ENCODE results near the gene CLSTN2.

CLSTN2 gene

DNA sequence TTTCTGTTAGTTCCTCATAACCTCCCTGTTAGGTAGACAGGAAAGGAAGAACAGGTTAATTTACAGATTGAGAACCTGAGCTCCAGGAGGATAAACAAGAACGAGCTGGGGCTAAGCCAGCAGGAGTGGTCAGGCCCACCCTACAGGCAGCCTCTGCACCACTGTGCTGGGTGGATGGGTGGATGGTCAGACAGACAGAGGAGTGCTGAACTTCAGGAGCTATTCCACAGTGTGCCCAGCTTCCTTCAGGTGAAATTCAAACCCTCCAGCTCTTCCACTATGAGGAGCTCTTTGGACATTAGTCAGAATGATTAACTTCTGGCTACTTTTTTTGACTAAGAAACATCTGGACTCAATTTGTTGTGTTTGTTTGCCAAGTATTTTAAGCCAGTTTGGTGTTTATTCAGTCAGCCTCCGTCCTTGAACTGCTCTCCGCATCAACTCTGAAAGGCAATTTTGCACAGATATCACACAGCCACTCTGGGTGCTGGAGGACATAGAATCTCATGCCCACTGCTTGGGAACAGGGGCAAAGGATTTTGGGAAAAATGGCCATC is 361.9 kb downstream of the CLSTN2 start:
- no peak for DNase-seq

- no peak for DNase-seq
Observed at GRCh38 chr3:140298043-140298442, 363.1 kb downstream of the CLSTN2 start.

GRCh38 chr3:140298569-140299070 is 363.6 kb downstream of the CLSTN2 start:
- no peak for DNase-seq

DNA sequence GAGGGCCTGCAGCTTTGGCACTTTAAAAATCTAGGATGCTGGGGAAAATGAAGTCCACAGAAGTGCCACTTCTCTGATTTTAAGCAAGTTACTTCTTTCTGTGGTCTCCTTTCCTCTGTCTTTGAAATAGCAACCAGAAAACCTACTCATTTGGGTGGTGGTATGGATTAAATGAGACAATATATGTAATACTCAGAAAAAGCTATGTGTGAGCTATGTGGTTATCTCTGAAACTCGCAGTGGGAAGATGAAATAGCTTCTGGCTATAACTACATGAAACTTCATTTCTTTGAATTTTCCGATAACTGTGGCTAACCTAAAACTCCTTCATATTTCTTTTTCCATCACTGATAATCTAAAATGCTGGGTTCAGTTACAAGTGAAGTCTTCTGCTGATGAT is 368.9 kb downstream of the CLSTN2 start:
- DNase-seq: no peak

- DNase-seq: no peak
Observed at GRCh38 chr3:140308535-140308934, 373.6 kb downstream of the CLSTN2 start.

GRCh38 chr3:140311428-140311827 is 376.4 kb downstream of the CLSTN2 start:
- DNase-seq: no peak

- DNase-seq: no peak
Observed at GRCh38 chr3:140315955-140316354, 381.0 kb downstream of the CLSTN2 start.

DNA sequence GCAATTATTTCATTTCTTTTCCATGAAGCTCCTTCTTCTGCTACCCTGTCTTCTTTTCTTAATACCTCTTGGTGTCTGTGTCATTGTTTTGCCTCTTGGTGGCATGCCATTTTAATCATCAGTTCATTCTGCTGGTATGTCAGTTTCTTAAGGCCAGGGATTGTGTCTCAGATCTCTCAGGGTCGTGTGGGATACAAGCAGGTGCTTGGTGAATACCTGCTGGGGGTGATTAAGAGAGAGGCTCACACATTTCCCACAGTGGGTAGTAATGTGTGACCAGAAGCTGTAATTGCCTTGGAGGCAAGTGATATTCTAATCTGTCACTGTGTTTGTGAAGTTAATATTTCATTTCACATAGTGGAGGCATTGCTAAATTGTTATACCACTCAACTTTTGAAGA is 381.5 kb downstream of the CLSTN2 start:
- no peak for DNase-seq

DNA sequence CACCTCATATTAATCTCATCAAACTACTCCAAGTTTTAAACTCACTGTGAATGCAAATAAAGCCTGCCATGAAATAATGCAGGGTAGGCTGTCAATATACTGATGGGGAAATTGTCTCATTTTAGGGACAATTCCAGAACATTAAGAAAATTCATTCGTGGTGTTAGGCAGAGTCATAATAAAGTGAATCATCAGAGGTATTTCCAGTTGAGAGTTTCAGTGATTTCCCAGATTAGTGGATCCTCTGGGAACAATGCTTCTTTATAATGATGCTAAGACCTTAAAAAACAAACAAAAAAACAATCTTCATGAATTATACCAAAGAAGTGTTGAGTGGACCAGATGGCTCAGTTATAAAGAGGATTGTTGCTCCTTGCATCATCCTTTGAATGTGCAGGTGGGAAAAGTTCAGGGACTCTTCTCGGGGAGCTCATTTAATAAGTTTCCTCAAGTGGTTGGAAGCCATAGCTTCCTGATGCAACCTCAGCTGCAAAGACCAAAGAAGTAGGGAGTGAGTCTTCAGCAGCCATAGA is 381.9 kb downstream of the CLSTN2 start:
- no peak for DNase-seq

DNA sequence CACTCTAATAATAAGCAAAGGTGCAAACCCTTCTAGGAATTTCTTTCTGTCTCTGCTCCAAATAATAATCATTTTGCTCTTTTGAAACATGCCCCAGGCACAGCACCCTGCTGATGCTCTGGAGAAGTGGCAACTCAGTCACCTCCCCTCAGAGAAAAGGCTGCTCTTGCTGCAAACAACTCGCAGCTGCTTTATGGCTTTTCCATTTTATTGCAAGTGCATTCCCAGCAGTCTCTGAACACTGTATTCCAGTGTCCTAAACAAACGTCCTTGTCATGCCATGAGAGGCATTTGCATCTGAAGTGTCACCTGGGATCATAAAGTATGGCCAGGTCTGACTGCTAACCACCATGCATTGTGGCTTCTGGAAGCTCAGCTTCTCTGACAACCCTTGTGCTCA is 384.8 kb downstream of the CLSTN2 start:
- DNase-seq: peak; percentile 46

GRCh38 chr3:140323561-140323960 is 388.6 kb downstream of the CLSTN2 start:
- DNase-seq: no peak

- DNase-seq: no peak
Observed at GRCh38 chr3:140332131-140332530, 397.1 kb downstream of the CLSTN2 start.

DNA sequence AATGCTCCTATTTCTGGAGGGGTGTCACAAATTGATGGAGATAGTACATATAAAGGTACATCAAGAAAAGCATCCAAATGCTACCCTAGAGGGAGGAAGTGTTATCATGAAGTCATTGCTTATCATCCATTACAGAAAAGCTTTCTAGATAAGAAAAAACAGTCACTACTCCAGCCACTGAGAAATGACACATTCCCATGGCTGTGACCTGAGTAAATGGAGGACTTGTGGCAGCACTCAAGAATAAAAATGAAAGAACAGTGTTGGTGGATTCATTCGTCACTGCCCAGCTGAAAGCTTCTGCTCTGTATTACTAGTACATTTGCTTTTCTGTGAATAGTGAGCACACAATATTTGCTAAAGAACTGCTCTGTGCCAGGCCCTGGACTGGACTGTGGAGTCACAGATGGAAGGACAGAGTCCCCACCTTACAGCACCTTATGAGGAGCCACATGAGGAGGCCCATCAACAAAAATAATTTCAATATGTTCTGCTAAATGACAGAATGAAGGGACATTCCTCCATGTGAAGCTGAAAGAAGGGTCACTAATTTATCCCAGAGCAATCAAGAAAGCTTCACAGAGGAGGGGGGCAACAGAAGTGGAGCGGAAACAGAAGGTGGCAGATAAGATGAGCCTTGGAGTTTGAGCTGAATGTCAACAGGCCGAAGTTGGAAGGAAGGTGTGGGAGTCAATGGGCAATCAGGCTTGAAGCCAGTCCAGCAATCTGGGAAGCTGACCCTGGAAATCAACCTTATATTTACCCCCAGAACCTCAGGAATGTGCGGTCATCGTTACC is 399.3 kb downstream of the CLSTN2 start:
- no peak for DNase-seq

- no peak for DNase-seq
Observed at GRCh38 chr3:140336465-140336864, 401.5 kb downstream of the CLSTN2 start.

DNA sequence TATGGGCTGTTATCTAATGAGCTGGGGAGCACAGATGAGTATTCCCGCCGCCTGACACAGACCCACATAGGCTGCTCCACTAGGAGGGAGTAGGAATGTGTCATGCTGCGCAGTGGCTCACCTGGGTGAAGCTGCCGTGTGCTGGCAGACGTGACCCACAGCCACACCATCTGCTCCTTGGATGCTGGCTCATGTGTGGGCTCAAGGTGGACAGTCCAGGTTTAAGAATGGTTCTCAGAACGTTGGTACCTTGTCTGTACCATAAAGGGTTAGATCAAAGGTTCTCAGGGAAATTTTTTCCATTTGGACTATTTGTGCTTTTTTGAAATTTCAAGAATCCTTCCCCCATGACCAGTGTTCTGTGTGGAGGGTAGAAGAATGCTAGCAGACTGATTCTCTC is 403.9 kb downstream of the CLSTN2 start:
- DNase-seq: no peak

- DNase-seq: peak; percentile 28
Observed at GRCh38 chr3:140341203-140341602, 406.2 kb downstream of the CLSTN2 start.

- peak; percentile 51 for DNase-seq
Observed at GRCh38 chr3:140341817-140342403, 406.9 kb downstream of the CLSTN2 start.

DNA sequence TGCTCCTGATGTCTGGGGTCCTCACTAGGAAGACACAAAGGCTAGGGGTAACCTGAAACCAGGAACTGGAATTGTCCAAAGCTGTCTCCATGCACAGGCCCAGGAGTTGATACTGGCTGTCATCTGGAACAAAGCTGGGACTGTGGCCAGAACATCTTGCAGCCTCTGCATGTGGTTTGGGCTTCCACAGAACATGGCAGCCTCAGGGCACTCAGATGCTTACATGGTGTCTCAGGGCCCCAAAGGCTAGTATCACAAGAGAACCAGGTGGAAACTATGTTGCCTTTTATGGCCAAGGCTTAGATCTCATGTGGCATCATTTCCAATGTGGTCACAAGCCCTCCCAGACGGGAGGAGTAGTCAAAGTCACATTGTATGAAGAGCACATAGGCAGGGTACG is 407.7 kb downstream of the CLSTN2 start:
- peak; percentile 61 for DNase-seq

- DNase-seq: no peak
Observed at GRCh38 chr3:140343211-140344081, 408.5 kb downstream of the CLSTN2 start.

- DNase-seq: peak; percentile 45
Observed at GRCh38 chr3:140344082-140344454, 409.1 kb downstream of the CLSTN2 start.

DNA sequence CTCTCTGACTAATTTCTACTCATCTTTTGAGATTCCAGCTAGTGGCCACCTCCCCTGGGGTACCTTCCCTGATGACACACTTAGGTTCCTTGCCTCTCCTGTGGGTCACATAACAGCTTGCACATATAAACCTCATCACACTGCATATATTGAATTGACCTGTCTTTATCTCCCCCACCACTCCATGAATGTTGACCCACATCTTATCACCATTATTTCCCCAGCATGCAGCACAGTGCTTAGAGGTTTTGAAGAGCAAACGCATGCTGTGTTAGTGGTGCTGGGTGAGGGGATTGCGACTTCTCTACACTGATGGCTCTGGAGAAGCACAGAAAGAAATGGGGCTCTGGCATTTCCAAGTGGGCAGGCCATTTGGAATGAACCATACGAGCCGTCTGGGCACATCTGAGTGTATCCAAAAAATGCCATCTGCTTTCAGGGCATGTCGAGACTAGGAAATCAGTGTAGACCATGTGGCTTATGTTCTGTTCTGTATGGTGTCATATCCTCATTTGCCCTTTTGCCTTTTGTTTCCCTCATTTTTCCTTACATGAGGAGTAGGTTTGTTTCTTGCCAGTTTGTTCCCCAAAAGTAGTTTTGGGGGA is 409.7 kb downstream of the CLSTN2 start:
- DNase-seq: peak; percentile 11

DNA sequence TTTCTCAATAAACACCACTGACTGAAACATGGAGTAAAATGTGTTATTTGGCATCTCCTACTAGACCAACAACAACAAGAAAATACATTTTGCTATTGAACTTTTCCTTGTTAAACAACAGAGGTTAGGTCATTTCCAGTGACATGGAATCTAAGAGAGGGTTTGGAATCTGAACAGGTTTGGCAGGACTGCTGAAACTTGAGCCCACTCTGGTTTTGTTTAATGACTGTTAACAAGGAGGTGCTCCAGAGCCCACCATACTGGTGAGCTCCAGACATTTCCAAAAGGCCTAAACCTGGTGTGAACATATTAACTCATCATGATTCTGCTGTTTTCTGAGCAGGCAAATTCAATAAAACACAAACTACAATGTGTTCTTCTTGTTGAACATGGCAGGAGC is 412.2 kb downstream of the CLSTN2 start:
- DNase-seq: no peak

- no peak for DNase-seq
Observed at GRCh38 chr3:140349938-140350337, 415.0 kb downstream of the CLSTN2 start.
